ENCODE data around the gene KLHL6.

GRCh38 chr3:183541738-183542137, 13.8 kb downstream of the KLHL6 start:
- no peak for TF ChIP-seq CTCF (IDR thresholded peaks at IDR 0.05)
- TF ChIP-seq ZFX (IDR thresholded peaks at IDR 0.05; ENCODE audit: borderline replicate concordance) = no peak
